Sigmoid colon (tissue), 4 donors: Measurements from ENCODE around the gene BIRC5.

ENCODE experiments used
- EP300 ChIP-seq, 4 donors: sonication (generic); formaldehyde crosslinking; IDR thresholded peaks; one replicate each; pipeline ENCODE4 v1.6.1; 2017; ENCODE audit warnings: antibody characterized with exemption in 4 of 4
- TF ChIP-seq, protein P1 (sequence below), 4 experiments: fragments of 450-650 bp in 3 of 4; fragments of 200-600 bp in 1 of 4; IDR thresholded peaks; one replicate each; pipeline ENCODE4 v1.5.1; 2016 to 2019; ENCODE audit warnings: antibody characterized with exemption in 4 of 4, mild to moderate bottlenecking in 3 of 4, moderate library complexity in 2 of 4

DNA sequence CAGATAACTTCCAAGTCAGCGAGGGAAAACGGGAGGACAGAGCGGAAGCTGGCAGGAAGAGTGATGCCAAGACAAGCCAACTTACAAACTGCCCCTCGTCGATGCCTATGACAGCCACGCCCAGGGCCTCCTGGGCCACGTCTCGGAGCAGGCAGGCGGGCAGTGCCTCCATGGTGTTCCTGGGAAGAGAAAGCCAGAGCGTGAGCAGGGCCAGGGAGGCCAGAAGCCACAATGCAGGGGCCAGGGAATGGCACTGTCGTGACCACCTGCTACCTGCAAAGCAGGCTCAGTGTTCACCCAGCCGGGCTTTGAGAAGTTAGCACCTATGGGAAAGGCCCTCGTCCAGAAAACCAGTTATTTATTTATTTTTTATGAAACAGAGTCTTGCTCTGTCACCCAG, 31.5 kb upstream of the BIRC5 start:
- TF ChIP-seq, protein P1, sequence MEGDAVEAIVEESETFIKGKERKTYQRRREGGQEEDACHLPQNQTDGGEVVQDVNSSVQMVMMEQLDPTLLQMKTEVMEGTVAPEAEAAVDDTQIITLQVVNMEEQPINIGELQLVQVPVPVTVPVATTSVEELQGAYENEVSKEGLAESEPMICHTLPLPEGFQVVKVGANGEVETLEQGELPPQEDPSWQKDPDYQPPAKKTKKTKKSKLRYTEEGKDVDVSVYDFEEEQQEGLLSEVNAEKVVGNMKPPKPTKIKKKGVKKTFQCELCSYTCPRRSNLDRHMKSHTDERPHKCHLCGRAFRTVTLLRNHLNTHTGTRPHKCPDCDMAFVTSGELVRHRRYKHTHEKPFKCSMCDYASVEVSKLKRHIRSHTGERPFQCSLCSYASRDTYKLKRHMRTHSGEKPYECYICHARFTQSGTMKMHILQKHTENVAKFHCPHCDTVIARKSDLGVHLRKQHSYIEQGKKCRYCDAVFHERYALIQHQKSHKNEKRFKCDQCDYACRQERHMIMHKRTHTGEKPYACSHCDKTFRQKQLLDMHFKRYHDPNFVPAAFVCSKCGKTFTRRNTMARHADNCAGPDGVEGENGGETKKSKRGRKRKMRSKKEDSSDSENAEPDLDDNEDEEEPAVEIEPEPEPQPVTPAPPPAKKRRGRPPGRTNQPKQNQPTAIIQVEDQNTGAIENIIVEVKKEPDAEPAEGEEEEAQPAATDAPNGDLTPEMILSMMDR (IDR thresholded peaks at IDR 0.05) = no peak
- TF ChIP-seq EP300 (IDR thresholded peaks at IDR 0.05) = no peak
